GM23338 (cell line): ENCODE data around the gene HPGD. TPM values are rescaled to one million over a fixed set of nuclear protein-coding genes. Genes with fewer than 3 reads are reported as not detected.

Experiments
- ATAC-seq: fragments of 200-7000 bp; cut with Tn5 transposase; 3 replicates; pipeline ENCODE4 v1.9.1; 2020
- DNase-seq: peaks from one replicate; pipeline ENCODE4 v3.0.0-alpha.2; 2015; ENCODE audit warnings: low spot score
- H2AFZ ChIP-seq: fragments of 200-600 bp; sonication (generic); 2 replicates; pipeline ENCODE4 v1.8.0; 2016; ENCODE audit warnings: antibody characterized with exemption, mild to moderate bottlenecking, moderate library complexity
- H3F3A ChIP-seq: fragments of 200-600 bp; sonication (generic); replicated peaks from 2 replicates; pipeline ENCODE4 v1.8.0; 2017; ENCODE audit warnings: antibody characterized with exemption, mixed run types, low read depth
- H3K27ac ChIP-seq: fragments of 200-600 bp; sonication (generic); 2 replicates; pipeline ENCODE4 v1.6.1; 2016; ENCODE audit warnings: low read depth
- H3K27me3 ChIP-seq: fragments of 200-600 bp; sonication (generic); 2 replicates; pipeline ENCODE4 v1.8.0; 2016; ENCODE audit warnings: mild to moderate bottlenecking, mixed run types, moderate library complexity; ENCODE audit not compliant: insufficient read depth
- H3K36me3 ChIP-seq: fragments of 200-600 bp; sonication (generic); 2 replicates; pipeline ENCODE4 v1.8.0; 2016; ENCODE audit warnings: mild to moderate bottlenecking; ENCODE audit not compliant: insufficient read depth
- H3K4me1 ChIP-seq: fragments of 200-600 bp; sonication (generic); 2 replicates; pipeline ENCODE4 v1.8.0; 2016; ENCODE audit warnings: mild to moderate bottlenecking, moderate library complexity; ENCODE audit not compliant: insufficient read depth
- H3K4me2 ChIP-seq: fragments of 200-600 bp; sonication (generic); 2 replicates; pipeline ENCODE4 v1.7.1; 2017; ENCODE audit warnings: mixed run types
- H3K4me3 ChIP-seq: fragments of 200-600 bp; sonication (generic); 2 replicates; pipeline ENCODE4 v1.6.1; 2016; ENCODE audit warnings: mixed run types
- H3K79me2 ChIP-seq: fragments of 200-600 bp; sonication (generic); replicated peaks from 2 replicates; pipeline ENCODE4 v1.8.0; 2017; ENCODE audit warnings: mild to moderate bottlenecking; ENCODE audit not compliant: insufficient read depth
- H3K9me2 ChIP-seq: fragments of 200-600 bp; sonication (generic); 2 replicates; pipeline ENCODE4 v1.8.0; 2017; ENCODE audit not compliant: insufficient read depth
- H4K20me1 ChIP-seq: fragments of 200-600 bp; sonication (generic); replicated peaks from 2 replicates; pipeline ENCODE4 v1.8.0; 2017; ENCODE audit warnings: mild to moderate bottlenecking; ENCODE audit not compliant: insufficient read depth
- H3K27ac Mint-ChIP-seq: 2 replicates; pipeline ENCODE4 v1.8.0; 2020; ENCODE audit warnings: inconsistent platforms, mild to moderate bottlenecking, moderate library complexity, mixed read lengths
- H3K27me3 Mint-ChIP-seq: 3 replicates; pipeline ENCODE4 v1.8.0; 2022; ENCODE audit warnings: low read depth, mild to moderate bottlenecking, moderate library complexity, mixed read lengths, inconsistent platforms; ENCODE audit not compliant: insufficient read depth, poor library complexity
- H3K36me3 Mint-ChIP-seq: 3 replicates; pipeline ENCODE4 v1.8.0; 2021; ENCODE audit warnings: low read depth, mild to moderate bottlenecking, inconsistent platforms, moderate library complexity, mixed read lengths
- H3K4me1 Mint-ChIP-seq: 3 replicates; pipeline ENCODE4 v1.8.0; 2020; ENCODE audit warnings: mild to moderate bottlenecking, inconsistent platforms, mixed read lengths
- H3K4me3 Mint-ChIP-seq: 3 replicates; pipeline ENCODE4 v1.8.0; 2021; ENCODE audit warnings: moderate library complexity, mild to moderate bottlenecking, inconsistent platforms, mixed read lengths
- H3K9me3 Mint-ChIP-seq: 3 replicates; pipeline ENCODE4 v1.8.0; 2020; ENCODE audit warnings: moderate library complexity, mild to moderate bottlenecking, inconsistent platforms, mixed read lengths
- CREB1 ChIP-seq: fragments of 250-450 bp; sonication (Bioruptor Pico); IDR thresholded peaks from 2 replicates; pipeline ENCODE4 v1.5.0; 2020; ENCODE audit warnings: low read depth, mild to moderate bottlenecking, moderate library complexity
- CTCF ChIP-seq, 2 experiments: fragments of 200-600 bp in 1 of 2; sonication (generic) in 1 of 2; conservative IDR thresholded peaks; 2 replicates each; pipeline versions ENCODE4 v1.5.1 to v1.6.1; 2016 to 2017; ENCODE audit warnings: antibody characterized with exemption in 2 of 2, low read depth in 2 of 2, mild to moderate bottlenecking in 2 of 2, moderate library complexity in 1 of 2
- ETS1 ChIP-seq: IDR thresholded peaks from 2 replicates; pipeline ENCODE4 v1.6.1; 2016; ENCODE audit warnings: antibody characterized with exemption
- EZH2phosphoT487 ChIP-seq: fragments of 200-600 bp; sonication (generic); IDR thresholded peaks from one replicate; pipeline ENCODE4 v1.8.1; 2018; ENCODE audit warnings: antibody characterized with exemption; ENCODE audit not compliant: unreplicated experiment
- NANOG ChIP-seq: IDR thresholded peaks from 2 replicates; pipeline ENCODE4 v1.6.1; 2016; ENCODE audit warnings: antibody characterized with exemption, borderline replicate concordance
- POLR2AphosphoS5 ChIP-seq: IDR thresholded peaks from 2 replicates; pipeline ENCODE4 v1.6.1; 2016; ENCODE audit warnings: antibody characterized with exemption, low read depth
- REST ChIP-seq: IDR thresholded peaks from one replicate; pipeline ENCODE4 v1.6.1; 2018; ENCODE audit warnings: antibody characterized with exemption; ENCODE audit not compliant: unreplicated experiment
- STAT1 ChIP-seq: IDR thresholded peaks from one replicate; pipeline ENCODE4 v1.6.1; 2016; ENCODE audit warnings: antibody characterized with exemption; ENCODE audit not compliant: unreplicated experiment
- ZNF331 ChIP-seq: fragments of 250-450 bp; sonication (Bioruptor Pico); IDR thresholded peaks from 2 replicates; pipeline ENCODE4 v1.5.0; 2020; ENCODE audit warnings: low read depth, mild to moderate bottlenecking, moderate library complexity
- ZNF462 ChIP-seq: fragments of 250-450 bp; sonication (Bioruptor Pico); IDR thresholded peaks from 2 replicates; pipeline ENCODE4 v1.5.0; 2020; ENCODE audit warnings: mild to moderate bottlenecking, moderate library complexity
- polyA plus RNA-seq: library from polyadenylated mRNA; unstranded; fragments of >200 nt; fragmentation: Nextera tagmentation; extraction: Ambion mirVana; gene quantifications from 2 replicates; pipeline ENCODE4 v1.2.1, GENCODE V29; 2016
- total RNA-seq: library from RNA; depleted of rRNA; stranded (reverse); fragments of >200 nt; shearing (Covaris generic); gene quantifications from 2 replicates; pipeline ENCODE4 v1.2.3, GENCODE V29; 2014

Gene HPGD
- total and polyA plus RNA-seq, 2 experiments from 2014 or later, result 5.6 to 9.1 TPM

- H3K27ac Mint-ChIP-seq, result no peak overlapping the region
Observed at GRCh38 chr4:174534461-174534860, 12.2 kb upstream of the HPGD start.

GRCh38 chr4:174532445-174532844 is 10.2 kb upstream of the HPGD start:
- Histone ChIP-seq H3K27ac (no peak overlapping the region), H3K4me1 (0 out of 2 replicates have a peak, but pooled peaks cover 10% of the 10 kb centered on the region), H2AFZ (no peak overlapping the region), H3K4me3 (no peak overlapping the region), H3K79me2 (no peaks in the 10 kb centered on the region), H3F3A (no peaks in the 10 kb centered on the region), H3K9me2 (no peaks in the 10 kb centered on the region; the same call in 1 of the 2 replicates), H3K36me3 (no peaks in the 10 kb centered on the region), H3K27me3 (no peaks in the 10 kb centered on the region), H3K4me2 (no peak overlapping the region), H4K20me1 (no peaks in the 10 kb centered on the region)
- Mint-ChIP-seq H3K4me3 (no peak overlapping the region), H3K9me3 (no peaks in the 10 kb centered on the region), H3K27me3 (peaks cover 5% of the 10 kb centered on the region), H3K36me3 (no peaks in the 10 kb centered on the region), H3K27ac (peak overlapping the region; percentile 19; the same call in 1 of the 2 replicates), H3K4me1 (peaks cover 12% of the 10 kb centered on the region)
- DNase-seq, result no peak
- no peak for ATAC-seq
- no peak for TF ChIP-seq CREB1 (CRISPR knock-in tag)
- TF ChIP-seq EZH2phosphoT487, result no peak
- no peak for TF ChIP-seq REST
- TF ChIP-seq ZNF462 (CRISPR knock-in tag), result no peak
- TF ChIP-seq CTCF (conservative IDR thresholded peaks at IDR 0.05; ENCODE audit: low read depth in 2 of 2), result no peak
- TF ChIP-seq POLR2AphosphoS5, result no peak
- TF ChIP-seq ETS1, result no peak
- TF ChIP-seq NANOG, result no peak
- no peak for TF ChIP-seq ZNF331 (CRISPR knock-in tag)

More at GRCh38 chr4:174534461-174534860, 12.2 kb upstream of the HPGD start:
- H4K20me1 ChIP-seq, result no peaks in the 10 kb centered on the region
- no peak for TF ChIP-seq STAT1
- no peak overlapping the region for H2AFZ ChIP-seq
- Mint-ChIP-seq H3K27me3 (peaks cover 8% of the 10 kb centered on the region), H3K4me1 (peaks cover 8% of the 10 kb centered on the region), H3K9me3 (no peaks in the 10 kb centered on the region), H3K36me3 (no peaks in the 10 kb centered on the region), H3K4me3 (no peak overlapping the region)
- no peaks in the 10 kb centered on the region for H3K4me1 ChIP-seq
- no peak overlapping the region for H3K27ac ChIP-seq
- no peaks in the 10 kb centered on the region for H3K79me2 ChIP-seq
- DNase-seq (no peak), ATAC-seq (no peak)
- H3K36me3 ChIP-seq, result no peaks in the 10 kb centered on the region
- H3F3A ChIP-seq, result no peaks in the 10 kb centered on the region
- H3K27me3 ChIP-seq, result no peaks in the 10 kb centered on the region
- no peak overlapping the region for H3K4me3 ChIP-seq
- H3K9me2 ChIP-seq, result no peaks in the 10 kb centered on the region; the same call in 1 of the 2 replicates
- H3K4me2 ChIP-seq, result no peak overlapping the region
